22Rv1 (cell line): Measurements from ENCODE around the gene NET1.

Experiments
- H3K27ac ChIP-seq: fragments of 450-650 bp; 2 replicates; pipeline ENCODE4 v1.5.1; 2017
- CTCF ChIP-seq: fragments of 450-650 bp; IDR thresholded peaks from 2 replicates; pipeline ENCODE4 v1.5.1; 2017; ENCODE audit warnings: mild to moderate bottlenecking
- ZFX ChIP-seq: fragments of 450-650 bp; IDR thresholded peaks from 2 replicates; pipeline ENCODE4 v1.6.1; 2017; ENCODE audit warnings: antibody characterized with exemption, borderline replicate concordance

Gene NET1

DNA sequence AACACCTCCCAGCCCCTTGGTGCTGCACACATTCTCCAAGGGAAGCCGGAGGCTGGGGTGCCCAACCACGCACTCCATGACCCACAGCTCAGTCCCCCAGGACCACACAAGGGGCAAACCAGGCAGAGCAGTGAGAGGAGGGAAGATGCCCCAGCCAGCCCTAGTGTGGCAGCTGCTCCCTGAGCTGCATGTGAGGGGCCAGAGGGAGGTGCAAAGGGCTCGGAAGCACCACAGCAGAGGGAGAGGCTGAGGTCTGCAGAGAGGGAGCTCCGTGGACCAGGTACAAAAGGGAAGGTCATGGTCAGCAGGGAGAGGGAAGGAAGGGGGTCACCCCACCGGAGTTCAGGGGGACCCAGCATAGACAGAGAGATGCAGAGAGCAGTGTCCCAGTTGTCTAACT is 88.6 kb downstream of the NET1 start:
- TF ChIP-seq ZFX, result no peak
- no peak overlapping the region for H3K27ac ChIP-seq

DNA sequence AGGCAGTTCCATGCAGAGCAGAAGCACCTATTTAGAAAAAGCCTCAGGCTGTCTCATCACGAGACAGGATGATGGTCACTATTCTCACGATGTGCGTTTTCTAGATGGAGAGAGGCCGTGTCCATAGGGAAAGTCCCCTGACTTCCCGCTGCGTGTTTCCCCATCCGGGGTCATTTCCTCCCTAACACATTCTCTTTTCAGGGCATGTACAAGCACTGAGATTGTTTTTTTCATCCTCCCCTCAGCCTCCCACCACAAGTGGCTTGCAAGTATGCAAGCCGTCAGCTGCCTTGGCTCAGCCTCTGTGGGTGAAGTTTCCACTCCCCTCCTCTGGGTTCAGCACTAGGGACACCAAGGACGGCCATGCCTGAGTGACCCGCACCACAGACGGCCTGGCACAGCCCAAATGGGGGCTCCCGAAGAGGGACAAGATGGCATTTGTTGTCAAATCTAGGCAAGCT is 89.7 kb downstream of the NET1 start:
- TF ChIP-seq ZFX (no peak), CTCF (no peak)
- no peak overlapping the region for H3K27ac ChIP-seq

- H3K27ac ChIP-seq, result peak overlapping the region; percentile 50
These were observed 90.5 kb downstream of the NET1 start for GRCh38 chr10:5502571-5503476.

GRCh38 chr10:5503477-5503835 is 91.1 kb downstream of the NET1 start:
- H3K27ac ChIP-seq, result peak overlapping the region; percentile 50
- TF ChIP-seq ZFX (no peak), CTCF (no peak)

More at GRCh38 chr10:5502571-5503476, 90.5 kb downstream of the NET1 start:
- no peak for TF ChIP-seq ZFX
- TF ChIP-seq CTCF, result no peak

DNA sequence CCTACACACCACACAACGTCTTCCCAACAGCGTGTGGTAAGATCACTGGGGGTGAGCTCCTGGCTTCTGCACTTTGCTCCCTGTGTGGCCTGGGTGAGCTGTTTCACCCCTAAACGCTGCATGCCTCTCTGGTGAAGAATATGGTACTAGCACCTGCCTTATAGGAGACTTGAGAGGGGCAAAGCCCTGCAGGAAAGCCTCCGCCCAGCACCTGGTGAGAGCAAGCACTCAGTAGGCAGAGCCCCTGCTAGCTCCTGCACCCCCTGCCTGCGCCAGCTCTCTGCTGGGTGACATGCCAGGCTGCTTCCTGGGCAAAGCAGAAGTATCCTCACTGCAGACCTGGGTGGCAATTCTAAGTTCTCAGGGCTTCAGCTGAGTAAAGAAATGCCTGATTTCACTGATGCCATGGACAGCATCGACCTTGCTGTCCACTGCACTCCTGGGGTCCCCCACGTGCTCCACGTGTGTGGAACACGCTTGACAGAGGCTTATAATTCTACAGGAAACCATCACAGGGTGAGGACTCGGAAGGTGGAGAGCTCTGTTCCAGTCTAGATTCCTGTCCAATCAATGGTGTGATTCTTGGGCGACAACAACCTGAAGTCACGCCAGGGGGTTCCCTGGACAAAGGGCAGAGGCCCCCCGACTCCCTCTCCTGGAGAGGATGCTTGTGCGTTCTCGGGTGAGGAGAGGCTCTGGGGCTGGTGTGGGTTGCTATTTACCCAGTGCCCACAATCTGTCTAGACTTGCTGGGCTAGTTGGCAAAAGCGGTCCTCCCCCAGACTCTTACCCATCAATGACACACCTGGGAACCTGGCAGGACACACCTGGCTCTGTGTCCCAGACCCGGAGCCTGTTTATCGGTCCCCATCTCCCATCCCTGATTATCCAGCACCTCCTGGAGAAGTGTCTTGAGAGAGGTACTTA is 92.1 kb downstream of the NET1 start:
- H3K27ac ChIP-seq, result no peak overlapping the region
- no peak for TF ChIP-seq ZFX
- TF ChIP-seq CTCF, result no peak

GRCh38 chr10:5506246-5506645 is 93.9 kb downstream of the NET1 start:
- TF ChIP-seq CTCF, result no peak
- TF ChIP-seq ZFX, result no peak
- H3K27ac ChIP-seq, result no peak overlapping the region

DNA sequence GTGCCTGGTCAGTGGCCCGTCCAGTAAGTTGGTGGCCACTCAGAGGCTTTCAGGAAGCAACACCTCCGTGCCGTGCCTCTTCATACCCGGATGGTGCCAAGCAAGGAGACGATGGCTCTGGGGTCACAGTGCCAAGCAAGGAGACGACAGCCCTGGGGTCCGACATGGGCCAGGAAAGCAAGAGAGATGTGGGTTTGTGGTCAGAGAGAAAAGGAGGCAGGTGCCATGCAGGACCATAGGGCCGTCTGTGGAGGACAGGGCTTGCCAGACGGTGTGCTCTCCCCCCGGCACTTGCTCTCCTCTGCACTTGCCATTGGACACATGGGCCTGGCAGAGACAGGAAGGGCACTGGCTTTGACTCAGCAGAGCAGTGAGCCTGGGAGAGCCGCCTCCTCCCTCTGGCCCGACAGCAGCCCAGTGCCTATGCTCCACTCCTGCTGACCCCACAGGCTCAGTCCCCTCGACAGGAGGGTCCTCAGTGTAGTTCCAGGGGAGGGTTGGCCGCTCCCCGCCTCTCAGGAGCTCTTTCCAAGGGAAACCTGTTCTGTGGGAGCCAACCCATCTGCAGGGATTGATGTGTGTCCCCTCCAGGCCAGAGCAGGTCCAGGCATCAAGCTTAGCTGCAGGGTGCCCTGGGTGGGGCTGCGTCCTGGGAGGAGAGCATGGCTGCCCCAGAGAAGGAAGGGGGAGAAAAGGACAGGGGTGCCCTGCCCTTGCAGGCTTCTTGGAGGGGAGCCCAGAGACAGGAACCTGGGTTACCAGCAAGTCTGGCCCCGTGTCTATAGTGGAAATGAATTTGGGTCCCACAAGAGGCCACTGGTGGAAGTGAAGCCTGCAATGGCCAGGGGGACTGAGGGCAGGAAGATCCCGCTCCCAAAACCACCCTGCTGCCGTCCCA is 94.6 kb downstream of the NET1 start:
- H3K27ac ChIP-seq, result no peak overlapping the region
- TF ChIP-seq CTCF, result no peak
- no peak for TF ChIP-seq ZFX
